ENCODE measurements around the gene ZNF785. TPM values are rescaled to one million over a fixed set of nuclear protein-coding genes. Genes with fewer than 3 reads are reported as not detected.

ZNF785 gene
- total and polyA plus RNA-seq, 2 of the 13 experiments (the other 11 are each of a cell fraction or from before 2014, with no cell fraction given): 0.01 TPM; not detected in 1

GRCh38 chr16:30557957-30558788 is 27.3 kb downstream of the ZNF785 start, which contains the start of gene ZNF764 (continued):
- TF ChIP-seq MLXIP (CRISPR knock-in tag; IDR thresholded peaks at IDR 0.05; ENCODE audit: borderline replicate concordance) (no peak), POLR2G (IDR thresholded peaks at IDR 0.05; ENCODE audit: low read depth, low read length) (peak; percentile 89), NCOA5 (CRISPR knock-in tag; IDR thresholded peaks at IDR 0.05) (no peak), KDM4B (CRISPR knock-in tag; IDR thresholded peaks at IDR 0.05) (peak; percentile 49; the same call in 1 of the 2 replicates), SOX6 (IDR thresholded peaks at IDR 0.05) (no peak), SOX6 (CRISPR knock-in tag; IDR thresholded peaks at IDR 0.05) (peak; percentile 75), CREB1 (IDR thresholded peaks at IDR 0.05) (peak; percentile 57), CREB1 (CRISPR knock-in tag; IDR thresholded peaks at IDR 0.05) (peak; percentile 92), ZFP36L2 (CRISPR knock-in tag; IDR thresholded peaks at IDR 0.05) (peak; percentile 46; the same call in 1 of the 2 replicates), ZNF446 (CRISPR knock-in tag; IDR thresholded peaks at IDR 0.05) (peak; percentile 94), ZNF574 (CRISPR knock-in tag; IDR thresholded peaks at IDR 0.05) (peak; percentile 96), ZNF607 (CRISPR knock-in tag; IDR thresholded peaks at IDR 0.05; ENCODE audit: borderline replicate concordance) (peak; percentile 75), BORCS8-MEF2B (CRISPR knock-in tag; IDR thresholded peaks at IDR 0.05) (no peak; the same call in none of the 2 replicates), GLI4 (CRISPR knock-in tag; IDR thresholded peaks at IDR 0.05; ENCODE audit: borderline replicate concordance) (peak; percentile 72; the same call in 1 of the 2 replicates), ZBTB42 (CRISPR knock-in tag; IDR thresholded peaks at IDR 0.05) (no peak), GTF2F1 (IDR thresholded peaks at IDR 0.05; ENCODE audit: low read length) (no peak), HDAC6 (IDR thresholded peaks at IDR 0.05; ENCODE audit: low read depth, low read length) (no peak), RXRA (CRISPR knock-in tag; IDR thresholded peaks at IDR 0.05) (peak; percentile 61), MTA1 (CRISPR knock-in tag; IDR thresholded peaks at IDR 0.05; ENCODE audit: borderline replicate concordance) (no peak), SAFB2 (CRISPR knock-in tag; IDR thresholded peaks at IDR 0.05; ENCODE audit: borderline replicate concordance, low read depth) (no peak), RCOR2 (CRISPR knock-in tag; IDR thresholded peaks at IDR 0.05) (no peak; the same call in 1 of the 2 replicates)
